SU-DHL-6 (cell line): ENCODE results near the gene DAPK2.

ENCODE experiments used
- H2AFZ ChIP-seq: fragments of 200-600 bp; sonication (generic); 2 replicates; pipeline ENCODE4 v1.6.1; 2014; ENCODE audit warnings: low read depth, mild to moderate bottlenecking, moderate library complexity, mixed read lengths, antibody characterized with exemption, low read length; ENCODE audit not compliant: severe bottlenecking
- H3F3A ChIP-seq: fragments of 200-600 bp; shearing (Covaris generic); 2 replicates; pipeline ENCODE4 v1.6.0; 2016; ENCODE audit warnings: antibody characterized with exemption, mild to moderate bottlenecking; ENCODE audit not compliant: insufficient read depth
- H3K27ac ChIP-seq: fragments of 200-600 bp; sonication (generic); 2 replicates; pipeline ENCODE4 v1.5.1; 2016; ENCODE audit warnings: low read depth, mild to moderate bottlenecking, low read length, moderate library complexity, mixed read lengths
- H3K27me3 ChIP-seq: fragments of 200-600 bp; sonication (generic), shearing (Covaris generic); 2 replicates; pipeline ENCODE4 v1.6.0; 2014; ENCODE audit warnings: mild to moderate bottlenecking, low read length
- H3K36me3 ChIP-seq: fragments of 200-600 bp; sonication (generic); 2 replicates; pipeline ENCODE4 v1.6.1; 2014; ENCODE audit warnings: mild to moderate bottlenecking, low read length, mixed read lengths
- H3K4me2 ChIP-seq: fragments of 300-600, 200-600 bp; shearing (Covaris generic), sonication (generic); 2 replicates; pipeline ENCODE4 v1.6.0; 2014; ENCODE audit warnings: low read length, low read depth, mild to moderate bottlenecking; ENCODE audit not compliant: poor library complexity, severe bottlenecking
- H3K4me3 ChIP-seq: fragments of 200-600 bp; sonication (generic); 2 replicates; pipeline ENCODE4 v1.5.1; 2014; ENCODE audit warnings: antibody characterized with exemption, low read length, mild to moderate bottlenecking, mixed read lengths; ENCODE audit not compliant: insufficient read depth, poor library complexity, severe bottlenecking
- H3K79me2 ChIP-seq: fragments of 200-600 bp; sonication (generic); 2 replicates; pipeline ENCODE4 v1.6.1; 2014; ENCODE audit warnings: mild to moderate bottlenecking, low read length, moderate library complexity; ENCODE audit not compliant: insufficient read depth
- H3K9ac ChIP-seq: fragments of 200-600 bp; sonication (generic); 2 replicates; pipeline ENCODE4 v1.7.0; 2014; ENCODE audit warnings: mild to moderate bottlenecking, low read length
- H3K9me2 ChIP-seq: fragments of 200-600 bp; sonication (generic); replicated peaks from 2 replicates; pipeline ENCODE4 v1.6.1; 2014; ENCODE audit warnings: low read length; ENCODE audit not compliant: insufficient read depth
- H3K9me3 ChIP-seq: fragments of 200-600 bp; sonication (generic); 2 replicates; pipeline ENCODE4 v1.6.1; 2014; ENCODE audit warnings: low read length, mixed read lengths; ENCODE audit not compliant: insufficient read depth
- H4K20me1 ChIP-seq: fragments of 200-600 bp; sonication (generic); 2 replicates; pipeline ENCODE4 v1.6.1; 2014; ENCODE audit warnings: low read depth, mild to moderate bottlenecking, antibody characterized with exemption, low read length, moderate library complexity, mixed read lengths
- EZH2phosphoT487 ChIP-seq: fragments of 200-600 bp; sonication (generic), shearing (Covaris generic); conservative IDR thresholded peaks from 2 replicates; pipeline ENCODE4 v1.6.1; 2018; ENCODE audit warnings: mild to moderate bottlenecking, antibody characterized with exemption, low read length, moderate library complexity, mixed read lengths
- TF ChIP-seq, protein P1 (sequence below): fragments of 200-600 bp; sonication (generic); IDR thresholded peaks from one replicate; pipeline ENCODE4 v1.5.1; 2017; ENCODE audit warnings: antibody characterized with exemption, mild to moderate bottlenecking, low read length, moderate library complexity; ENCODE audit not compliant: insufficient read depth, poor library complexity, severe bottlenecking

DAPK2 gene

GRCh38 chr15:63978511-63979261 is 67.6 kb downstream of the DAPK2 start:
- H3K27ac ChIP-seq = no peak overlapping the region
- no peaks in the 10 kb centered on the region for H4K20me1 ChIP-seq
- H3K36me3 ChIP-seq = no peaks in the 10 kb centered on the region
- no peaks in the 10 kb centered on the region for H3K79me2 ChIP-seq
- no peak overlapping the region for H3K9ac ChIP-seq
- H3K27me3 ChIP-seq = no peaks in the 10 kb centered on the region
- no peak overlapping the region for H3K4me3 ChIP-seq
- H2AFZ ChIP-seq = no peak overlapping the region
- TF ChIP-seq, protein P1, sequence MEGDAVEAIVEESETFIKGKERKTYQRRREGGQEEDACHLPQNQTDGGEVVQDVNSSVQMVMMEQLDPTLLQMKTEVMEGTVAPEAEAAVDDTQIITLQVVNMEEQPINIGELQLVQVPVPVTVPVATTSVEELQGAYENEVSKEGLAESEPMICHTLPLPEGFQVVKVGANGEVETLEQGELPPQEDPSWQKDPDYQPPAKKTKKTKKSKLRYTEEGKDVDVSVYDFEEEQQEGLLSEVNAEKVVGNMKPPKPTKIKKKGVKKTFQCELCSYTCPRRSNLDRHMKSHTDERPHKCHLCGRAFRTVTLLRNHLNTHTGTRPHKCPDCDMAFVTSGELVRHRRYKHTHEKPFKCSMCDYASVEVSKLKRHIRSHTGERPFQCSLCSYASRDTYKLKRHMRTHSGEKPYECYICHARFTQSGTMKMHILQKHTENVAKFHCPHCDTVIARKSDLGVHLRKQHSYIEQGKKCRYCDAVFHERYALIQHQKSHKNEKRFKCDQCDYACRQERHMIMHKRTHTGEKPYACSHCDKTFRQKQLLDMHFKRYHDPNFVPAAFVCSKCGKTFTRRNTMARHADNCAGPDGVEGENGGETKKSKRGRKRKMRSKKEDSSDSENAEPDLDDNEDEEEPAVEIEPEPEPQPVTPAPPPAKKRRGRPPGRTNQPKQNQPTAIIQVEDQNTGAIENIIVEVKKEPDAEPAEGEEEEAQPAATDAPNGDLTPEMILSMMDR = no peak
- TF ChIP-seq EZH2phosphoT487 = no peak
- H3K4me2 ChIP-seq = no peak overlapping the region
- H3F3A ChIP-seq = no peaks in the 10 kb centered on the region
- H3K9me2 ChIP-seq = no peaks in the 10 kb centered on the region
- no peaks in the 10 kb centered on the region for H3K9me3 ChIP-seq

GRCh38 chr15:63977119-63977518 is 69.2 kb downstream of the DAPK2 start:
- Histone ChIP-seq H3K4me2 (no peak overlapping the region), H3K27me3 (no peaks in the 10 kb centered on the region), H4K20me1 (no peaks in the 10 kb centered on the region), H3K27ac (no peak overlapping the region), H3K4me3 (no peak overlapping the region), H3K9me2 (no peaks in the 10 kb centered on the region), H3F3A (no peaks in the 10 kb centered on the region), H2AFZ (no peak overlapping the region), H3K9ac (no peak overlapping the region), H3K9me3 (no peaks in the 10 kb centered on the region), H3K79me2 (no peaks in the 10 kb centered on the region), H3K36me3 (no peaks in the 10 kb centered on the region)
- no peak for TF ChIP-seq EZH2phosphoT487
- TF ChIP-seq, protein P1 = no peak

DNA sequence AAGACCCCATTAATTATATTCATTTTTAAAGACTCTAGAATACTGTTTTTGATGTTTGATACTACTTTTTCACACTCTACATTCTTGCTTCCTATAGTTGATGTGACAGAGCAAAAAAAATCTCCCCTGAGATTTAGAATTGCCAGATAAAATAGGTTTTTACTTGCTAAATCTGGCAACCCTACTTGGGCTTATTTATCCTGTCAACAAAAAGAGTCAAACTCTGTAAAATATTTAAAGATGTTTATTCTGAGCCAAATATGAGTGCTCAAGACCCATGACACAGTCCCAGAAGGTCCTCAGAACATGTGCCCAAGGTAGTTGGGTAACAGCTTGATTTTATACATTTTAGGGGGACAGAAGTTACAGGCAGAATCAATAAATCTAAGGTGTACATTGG is 72.3 kb downstream of the DAPK2 start:
- H3K27me3 ChIP-seq = no peaks in the 10 kb centered on the region
- H3K79me2 ChIP-seq = no peaks in the 10 kb centered on the region
- no peaks in the 10 kb centered on the region for H3K36me3 ChIP-seq
- H3F3A ChIP-seq = no peaks in the 10 kb centered on the region
- no peak overlapping the region for H3K9ac ChIP-seq
- TF ChIP-seq, protein P1 = no peak
- no peak for TF ChIP-seq EZH2phosphoT487
- no peaks in the 10 kb centered on the region for H4K20me1 ChIP-seq
- H3K27ac ChIP-seq = no peak overlapping the region
- H3K4me3 ChIP-seq = no peak overlapping the region
- H3K9me2 ChIP-seq = no peaks in the 10 kb centered on the region
- no peak overlapping the region for H3K4me2 ChIP-seq
- H2AFZ ChIP-seq = no peak overlapping the region
- H3K9me3 ChIP-seq = no peaks in the 10 kb centered on the region
